GM12875 (cell line): ENCODE measurements around the gene PPP6R3.
"Not testable (repeated sequence)": the region's sequence is repeated elsewhere in the genome, so short reads cannot be mapped to it uniquely, and the experiment has no call there.

Source experiments
- H3K4me3 ChIP-seq: one replicate; pipeline ENCODE4 v1.5.1; 2011; ENCODE audit warnings: low read depth, low read length, control low read depth
- CTCF ChIP-seq: IDR thresholded peaks from 2 replicates; pipeline ENCODE4 v1.5.1; 2011; ENCODE audit warnings: low read depth, mild to moderate bottlenecking, control low read depth, inconsistent platforms, low read length, moderate library complexity, borderline replicate concordance; ENCODE audit not compliant: insufficient read depth

The PPP6R3 gene

GRCh38 chr11:68538025-68538424, 77.5 kb downstream of the PPP6R3 start:
- H3K4me3 ChIP-seq, result no peak overlapping the region
- no peak for TF ChIP-seq CTCF

- H3K4me3 ChIP-seq, result no peak overlapping the region
- no peak for TF ChIP-seq CTCF
Observed at GRCh38 chr11:68539395-68539794, 78.8 kb downstream of the PPP6R3 start.

- not testable (repeated sequence) for H3K4me3 ChIP-seq
Observed at GRCh38 chr11:68540504-68540903, 80.0 kb downstream of the PPP6R3 start.

- H3K4me3 ChIP-seq, result no peak overlapping the region
- TF ChIP-seq CTCF, result no peak
Observed at GRCh38 chr11:68541116-68541515, 80.6 kb downstream of the PPP6R3 start.

- no peak overlapping the region for H3K4me3 ChIP-seq
- TF ChIP-seq CTCF, result no peak
Observed at GRCh38 chr11:68541991-68542390, 81.4 kb downstream of the PPP6R3 start.

GRCh38 chr11:68542617-68543016, 82.1 kb downstream of the PPP6R3 start:
- no peak for TF ChIP-seq CTCF
- no peak overlapping the region for H3K4me3 ChIP-seq

- no peak overlapping the region for H3K4me3 ChIP-seq
- TF ChIP-seq CTCF, result no peak
Observed at GRCh38 chr11:68543594-68543993, 83.0 kb downstream of the PPP6R3 start.

GRCh38 chr11:68545347-68545746, 84.8 kb downstream of the PPP6R3 start:
- no peak overlapping the region for H3K4me3 ChIP-seq

More at GRCh38 chr11:68545347-68545746, 84.8 kb downstream of the PPP6R3 start:
- no peak for TF ChIP-seq CTCF
